Measurements from ENCODE around the gene BLTP2. TPM values are rescaled to one million over a fixed set of nuclear protein-coding genes. Genes with fewer than 3 reads are reported as not detected.

Gene BLTP2
- total RNA-seq, 4 donors from 2014 or later = 117 to 120 (median 118) TPM

DNA sequence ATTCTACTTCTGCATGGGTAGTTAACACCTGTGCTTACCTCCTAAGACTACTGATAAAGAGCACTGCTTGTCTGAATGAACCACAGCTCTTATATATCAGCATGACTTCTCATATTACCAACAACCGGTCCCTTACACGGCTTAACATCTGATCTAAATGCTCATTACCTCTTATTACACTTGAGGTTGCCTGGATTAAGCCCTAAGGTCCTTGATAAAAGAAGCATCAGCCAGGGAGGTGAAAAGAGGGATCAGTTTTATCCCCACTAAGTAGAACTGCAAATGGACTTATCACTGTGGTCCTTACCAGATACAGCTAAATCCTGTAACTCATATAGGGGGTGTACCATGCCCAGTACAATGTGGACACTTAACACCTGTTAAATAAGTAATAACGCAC lies 22.8 kb downstream of the BLTP2 start:
- in situ Hi-C loops (cut with MboI; ENCODE audit: low pct_ligation_motif_present in 1 of 4, low pct_unique_long_range_greater_than_20kb in 1 of 4, low sequenced_read_pairs in 3 of 4) = no loop called here
- WGBS, 2 donors (ENCODE audit: low coverage in 1 of 2) = 92 to 100% methylated on average over 1 to 3 of the region's 3 CpGs
- Histone ChIP-seq H3K9me3 (no peaks in the 10 kb centered on the region), H3K27ac (no peak overlapping the region), H3K4me3 (no peak overlapping the region), H3K27me3 (no peaks in the 10 kb centered on the region), H3K36me3 (peaks cover 0 to 76% (median 34%) of the 10 kb centered on the region in 4 donors), H3K4me1 (no peaks in the 10 kb centered on the region)
- no peak for DNase-seq
- TF ChIP-seq POLR2A (IDR thresholded peaks at IDR 0.05) = no peak
- no peak for TF ChIP-seq CTCF (IDR thresholded peaks at IDR 0.05)
- TF ChIP-seq POLR2AphosphoS5 (IDR thresholded peaks at IDR 0.05) = no peak
- TF ChIP-seq EP300 (IDR thresholded peaks at IDR 0.05; ENCODE audit: low read depth) = no peak
- intact Hi-C loops (cut with DNase I; ENCODE audit: low total_unique reads) = no loop called here

GRCh38 chr17:28620010-28620409 lies 24.9 kb downstream of the BLTP2 start:
- Histone ChIP-seq H3K36me3 (peaks cover 0 to 94% (median 44%) of the 10 kb centered on the region in 4 donors), H3K27me3 (no peaks in the 10 kb centered on the region), H3K9me3 (no peaks in the 10 kb centered on the region), H3K4me1 (no peaks in the 10 kb centered on the region), H3K27ac (no peak overlapping the region), H3K4me3 (no peak overlapping the region)
- 79 to 86% methylated on average over 1 to 2 of the region's 2 CpGs for WGBS, 2 donors (ENCODE audit: low coverage in 1 of 2)
- intact Hi-C loops (cut with DNase I; ENCODE audit: low total_unique reads) = no loop called here
- no peak for DNase-seq
- no peak for TF ChIP-seq CTCF (IDR thresholded peaks at IDR 0.05)
- in situ Hi-C loops (cut with MboI; ENCODE audit: low pct_ligation_motif_present in 1 of 4, low pct_unique_long_range_greater_than_20kb in 1 of 4, low sequenced_read_pairs in 3 of 4) = no loop called here

GRCh38 chr17:28618464-28618863 lies 26.5 kb downstream of the BLTP2 start:
- Histone ChIP-seq H3K4me1 (no peaks in the 10 kb centered on the region), H3K27ac (no peak overlapping the region), H3K9me3 (no peaks in the 10 kb centered on the region), H3K36me3 (peaks cover 0 to 94% (median 41%) of the 10 kb centered on the region in 4 donors), H3K4me3 (no peak overlapping the region), H3K27me3 (no peaks in the 10 kb centered on the region)
- in situ Hi-C loops (cut with MboI; ENCODE audit: low pct_ligation_motif_present in 1 of 4, low pct_unique_long_range_greater_than_20kb in 1 of 4, low sequenced_read_pairs in 3 of 4) = loop anchor here in 2 of 4 donors (10.0 kb wide), 1 partner anchor 124 kb away; no protein-coding TSS in a partner anchor
- WGBS, 2 donors (ENCODE audit: low coverage in 1 of 2) = 84 to 85% methylated on average over 2 to 3 of the region's 3 CpGs
- no peak for TF ChIP-seq CTCF (IDR thresholded peaks at IDR 0.05)
- no peak for TF ChIP-seq POLR2A (IDR thresholded peaks at IDR 0.05)
- no peak for TF ChIP-seq POLR2AphosphoS5 (IDR thresholded peaks at IDR 0.05)
- TF ChIP-seq EP300 (IDR thresholded peaks at IDR 0.05; ENCODE audit: low read depth) = no peak
- DNase-seq = no peak
- intact Hi-C loops (cut with DNase I; ENCODE audit: low total_unique reads) = no loop called here

- Histone ChIP-seq H3K4me1 (peaks cover 0 to 3% (median 0%) of the 10 kb centered on the region in 4 donors), H3K27me3 (no peaks in the 10 kb centered on the region), H3K27ac (no peak overlapping the region), H3K4me3 (no peak overlapping the region), H3K9me3 (no peaks in the 10 kb centered on the region), H3K36me3 (peaks cover 0 to 72% (median 31%) of the 10 kb centered on the region in 4 donors)
- intact Hi-C loops (cut with DNase I; ENCODE audit: low total_unique reads) (no loop called here), in situ Hi-C loops (cut with MboI; ENCODE audit: low pct_ligation_motif_present in 1 of 4, low pct_unique_long_range_greater_than_20kb in 1 of 4, low sequenced_read_pairs in 3 of 4) (loop anchor here in 2 of 4 donors (10.0 kb wide), 1 partner anchor 121 kb away; no protein-coding TSS in a partner anchor)
- DNase-seq = no peak
- TF ChIP-seq CTCF (IDR thresholded peaks at IDR 0.05) (no peak), POLR2A (IDR thresholded peaks at IDR 0.05) (no peak), EP300 (IDR thresholded peaks at IDR 0.05; ENCODE audit: low read depth) (no peak), POLR2AphosphoS5 (IDR thresholded peaks at IDR 0.05) (no peak)
- 74 to 82% methylated on average over 6 to 7 of the region's 7 CpGs for WGBS, 2 donors (ENCODE audit: low coverage in 1 of 2)
Observed at GRCh38 chr17:28616281-28616680, 28.7 kb downstream of the BLTP2 start.

Measured in transverse colon (tissue), 4 donors.